NCI-H2171 (cell line): ENCODE results near the gene CDKN2B-AS1.

Experiments used
- DNase-seq: peaks from one replicate; lab custom pipeline; 2025; lab: John Stamatoyannopoulos, UW

CDKN2B-AS1 gene

DNA sequence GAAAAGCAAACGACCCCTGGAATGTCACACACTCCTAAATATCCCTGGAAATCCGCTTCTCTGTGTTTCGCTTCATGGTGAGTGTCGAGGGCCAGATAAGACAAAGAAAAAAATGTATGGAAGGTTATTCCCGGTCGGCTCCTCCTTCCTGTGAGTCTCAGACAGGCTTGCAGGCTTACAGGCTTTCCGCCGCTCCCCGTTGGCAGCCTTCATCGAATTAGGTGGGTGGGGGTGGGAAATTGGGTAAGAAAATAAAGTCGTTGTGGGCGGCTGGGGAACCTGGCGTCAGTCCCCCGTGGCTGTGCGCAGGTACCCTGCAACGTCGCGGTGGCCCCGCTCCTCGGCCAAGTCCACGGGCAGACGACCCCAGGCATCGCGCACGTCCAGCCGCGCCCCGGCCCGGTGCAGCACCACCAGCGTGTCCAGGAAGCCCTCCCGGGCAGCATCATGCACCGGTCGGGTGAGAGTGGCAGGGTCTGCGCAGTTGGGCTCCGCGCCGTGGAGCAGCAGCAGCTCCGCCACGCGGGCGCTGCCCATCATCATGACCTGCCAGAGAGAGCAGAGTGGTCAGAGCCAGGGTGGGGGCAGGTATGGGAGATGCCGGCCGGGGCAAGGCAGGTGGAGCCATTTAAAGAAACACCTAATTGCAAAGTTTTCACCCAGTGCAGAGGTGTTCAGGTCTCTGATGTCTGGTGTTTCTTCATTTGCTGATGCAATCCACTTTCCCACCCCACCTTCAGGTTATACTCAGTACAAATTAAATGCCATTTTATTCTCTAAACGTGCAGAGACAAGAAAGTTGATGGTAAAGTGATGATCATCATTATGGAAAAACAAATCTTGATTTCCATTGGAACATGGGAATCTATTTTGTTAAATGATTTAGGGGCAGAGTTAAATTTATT, 11.4 kb downstream of the CDKN2B-AS1 start:
- DNase-seq: no peak

DNA sequence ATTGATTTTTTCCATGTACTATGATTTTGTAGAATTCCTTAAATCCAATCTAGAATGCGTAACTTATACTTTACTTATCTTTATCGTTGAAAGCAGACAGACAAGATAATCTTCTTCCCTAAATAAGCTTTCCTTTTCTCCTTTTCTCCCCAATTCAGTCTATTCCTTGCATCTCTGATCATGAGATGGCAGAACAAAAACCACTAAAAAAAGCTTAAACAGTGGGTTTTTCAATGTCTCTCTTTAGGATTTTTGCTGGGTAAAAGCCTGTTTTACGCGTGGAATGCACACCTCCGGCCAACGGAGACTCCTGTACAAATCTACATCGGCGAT, 13.8 kb downstream of the CDKN2B-AS1 start:
- DNase-seq: no peak

DNA sequence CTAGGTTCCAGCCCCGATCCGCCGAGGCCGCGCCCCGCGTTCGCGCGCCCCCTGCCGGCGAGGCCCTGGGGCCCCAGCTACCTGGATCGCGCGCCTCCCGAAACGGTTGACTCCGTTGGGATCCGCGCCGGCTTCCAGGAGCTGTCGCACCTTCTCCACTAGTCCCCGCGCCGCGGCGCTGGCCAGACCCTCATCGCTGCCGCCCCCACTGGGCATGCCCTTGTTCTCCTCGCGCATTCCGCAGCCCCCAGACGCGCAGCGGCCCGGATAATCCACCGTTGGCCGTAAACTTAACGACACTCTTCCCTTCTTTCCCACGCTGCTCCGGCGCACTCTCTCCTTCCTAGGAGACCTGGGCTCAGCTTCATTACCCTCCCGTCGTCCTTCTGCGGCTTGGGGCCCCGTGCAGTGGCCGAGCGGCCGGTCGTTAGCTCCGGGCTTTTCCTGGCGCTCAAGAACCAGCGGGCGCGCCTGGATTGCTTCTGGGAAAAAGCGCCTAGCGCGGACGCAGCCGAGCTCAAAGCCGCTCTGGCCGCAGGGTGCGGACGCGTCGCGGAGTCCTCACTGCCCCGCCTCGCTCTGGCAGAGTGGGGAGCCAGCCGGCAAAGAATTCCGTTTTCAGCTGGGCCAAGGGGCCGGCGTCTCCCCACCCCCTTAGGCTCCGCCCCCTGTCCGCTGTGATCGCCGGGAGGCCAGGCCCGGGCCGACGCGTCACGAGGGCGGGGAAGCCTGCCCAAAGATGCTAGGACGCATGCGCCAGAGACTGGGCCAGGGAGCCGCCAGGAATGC, 14.3 kb downstream of the CDKN2B-AS1 start, which contains the start of gene CDKN2B:
Gene CDKN2B (minus strand): TSS at position 589 of the 789 bp plus-strand sequence. CDS start 352 bp downstream, at position 237.
- peak; percentile 68 for DNase-seq

DNA sequence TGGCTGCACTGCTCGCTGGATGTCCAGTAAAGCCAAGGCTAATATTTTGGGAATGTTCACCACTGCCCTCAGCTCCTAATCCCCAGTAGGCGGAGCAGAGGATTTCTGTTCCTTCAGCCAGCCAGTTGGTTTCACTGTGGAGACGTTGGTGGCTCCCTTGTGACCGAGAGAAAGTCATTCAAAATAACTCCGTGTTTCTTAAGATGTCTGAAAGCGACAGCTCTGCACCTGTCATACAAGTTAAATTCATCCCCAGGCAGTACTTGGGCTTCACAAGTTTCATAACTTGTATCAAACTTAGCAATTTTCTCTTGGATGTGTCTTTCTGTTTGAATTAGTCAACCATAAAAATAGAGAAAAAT, 14.9 kb downstream of the CDKN2B-AS1 start:
- DNase-seq: no peak

DNA sequence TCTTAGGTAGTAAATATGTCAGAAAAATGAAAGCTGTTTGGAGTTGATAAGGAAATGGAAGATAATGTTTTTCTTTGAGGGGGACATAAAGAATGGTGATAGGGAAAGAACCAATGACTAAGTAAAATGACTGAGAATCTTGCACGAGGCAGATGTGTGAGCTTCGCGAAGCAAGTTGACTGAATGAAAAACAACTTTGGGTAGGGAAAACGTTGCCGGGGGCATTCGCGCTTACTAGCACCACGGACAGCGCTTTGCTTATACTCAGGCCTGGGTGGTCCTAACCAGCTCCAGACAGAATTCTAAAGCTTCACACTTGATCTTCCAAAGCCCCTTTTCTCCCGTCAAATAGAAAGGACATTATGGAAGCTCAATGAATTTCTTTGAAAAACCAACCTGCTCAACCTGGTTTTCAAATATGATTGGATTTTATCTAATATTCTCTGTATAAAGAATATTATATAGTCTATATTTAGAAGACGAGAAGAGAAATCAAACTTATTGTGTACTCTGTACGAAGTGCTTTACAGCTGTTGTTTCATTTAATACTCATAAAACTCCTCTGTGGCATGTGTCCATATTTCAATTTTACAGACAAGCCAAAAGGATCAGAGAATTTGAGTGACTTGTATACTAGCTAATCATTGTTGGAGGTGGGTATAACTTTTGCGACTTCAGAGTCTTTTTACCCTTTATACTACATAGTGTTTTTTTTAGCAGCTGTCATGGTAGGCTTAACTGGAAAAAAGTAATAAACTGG, 16.5 kb downstream of the CDKN2B-AS1 start:
- DNase-seq: no peak

DNA sequence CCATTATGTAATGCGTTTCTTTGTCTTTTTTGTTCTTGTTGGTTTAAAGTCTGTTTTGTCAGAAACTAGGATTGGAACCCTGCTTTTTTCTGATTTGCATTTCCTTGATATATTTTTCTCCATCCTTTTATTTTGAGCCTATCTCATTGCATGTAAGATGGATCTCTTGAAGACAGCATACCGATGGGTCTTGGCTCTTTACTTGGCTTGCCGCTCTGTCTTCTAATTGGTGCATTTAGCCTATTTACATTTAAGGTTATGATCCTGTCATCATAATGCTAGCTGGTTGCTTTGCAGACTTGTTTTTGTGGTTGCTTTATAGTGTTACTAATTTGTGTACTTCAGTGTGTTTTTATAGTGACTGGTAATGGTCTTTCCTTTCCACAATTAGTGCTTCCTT, 27.8 kb downstream of the CDKN2B-AS1 start:
- no peak for DNase-seq

DNA sequence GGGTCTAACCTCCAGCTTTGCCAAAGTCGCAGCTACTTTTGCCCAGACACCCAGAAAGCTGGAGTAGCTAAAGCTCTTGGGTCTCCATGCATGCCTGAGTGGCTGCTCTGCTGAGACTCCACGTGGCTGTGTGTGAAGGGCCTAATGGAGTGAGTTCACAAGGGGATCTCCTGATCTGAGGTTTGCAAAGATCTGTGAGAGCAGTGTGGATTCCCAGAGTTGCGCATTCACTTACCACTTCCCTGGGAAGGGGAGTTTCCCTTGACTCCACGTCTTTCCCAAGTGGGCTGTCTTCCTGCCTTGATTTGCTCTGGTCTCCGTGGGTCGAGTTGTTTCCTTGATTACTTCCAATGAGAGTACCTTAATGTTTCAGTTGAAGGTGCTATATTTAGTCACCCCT, 32.1 kb downstream of the CDKN2B-AS1 start:
- no peak for DNase-seq

DNA sequence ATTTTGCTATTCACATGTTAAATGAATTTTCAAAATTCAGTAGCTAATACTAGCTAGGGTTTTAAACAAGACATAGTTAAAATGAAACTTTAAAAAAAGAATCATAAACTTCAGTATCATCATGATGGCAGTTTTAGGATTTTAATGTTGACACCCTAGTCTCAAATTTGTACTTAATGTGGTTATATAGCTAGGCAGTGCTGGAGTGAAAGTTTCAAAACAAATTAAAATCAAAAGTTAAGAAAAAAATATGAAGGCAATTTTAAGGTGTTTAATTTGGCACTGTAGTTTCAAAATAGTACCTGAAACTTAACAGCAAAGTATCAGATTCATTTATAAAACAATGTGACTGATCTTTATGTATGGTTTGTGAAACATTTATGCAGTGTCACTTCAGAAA, 33.8 kb downstream of the CDKN2B-AS1 start:
- no peak for DNase-seq

DNA sequence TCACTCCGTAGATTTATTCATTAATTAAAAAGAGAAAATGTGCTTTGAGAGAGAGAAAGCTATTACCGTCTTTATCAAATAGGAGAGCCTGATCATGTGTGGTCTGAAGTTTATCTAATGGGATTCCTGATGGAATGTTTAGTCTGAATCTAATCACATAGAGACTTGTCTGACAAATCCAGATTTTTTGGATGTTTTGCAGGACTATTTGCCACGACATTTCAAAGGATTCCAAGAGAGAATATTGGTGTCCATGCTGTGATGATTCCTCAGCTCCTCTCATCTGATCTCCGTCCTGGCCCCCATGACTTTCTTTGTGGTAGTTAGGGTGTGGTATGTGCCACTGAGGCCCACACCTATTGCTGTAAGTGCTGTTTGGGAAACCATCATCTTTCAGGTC, 34.6 kb downstream of the CDKN2B-AS1 start:
- no peak for DNase-seq

DNA sequence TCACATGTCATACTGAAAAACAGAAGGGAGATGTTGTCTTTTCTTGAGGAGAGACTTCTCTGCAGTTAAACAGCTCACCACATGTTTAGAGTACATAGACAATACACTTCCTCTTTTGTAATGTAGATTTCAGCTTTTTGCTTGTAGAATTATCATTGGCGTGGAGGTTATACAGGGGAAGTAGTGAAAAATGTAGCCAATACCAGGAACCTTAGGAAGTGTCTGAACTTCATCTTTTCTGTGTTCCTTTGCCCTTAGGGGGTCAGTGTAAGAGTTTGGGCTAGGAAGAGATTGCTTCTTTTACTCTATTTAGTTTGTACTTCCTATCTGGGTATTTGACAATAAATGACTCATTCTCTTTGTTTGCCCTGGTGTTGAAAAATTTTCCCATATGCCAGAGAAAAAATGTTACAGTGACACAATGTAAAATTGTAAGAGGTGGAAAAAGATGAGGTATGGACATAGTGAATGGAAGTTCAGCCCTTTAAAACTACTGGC, 35.6 kb downstream of the CDKN2B-AS1 start:
- no peak for DNase-seq

DNA sequence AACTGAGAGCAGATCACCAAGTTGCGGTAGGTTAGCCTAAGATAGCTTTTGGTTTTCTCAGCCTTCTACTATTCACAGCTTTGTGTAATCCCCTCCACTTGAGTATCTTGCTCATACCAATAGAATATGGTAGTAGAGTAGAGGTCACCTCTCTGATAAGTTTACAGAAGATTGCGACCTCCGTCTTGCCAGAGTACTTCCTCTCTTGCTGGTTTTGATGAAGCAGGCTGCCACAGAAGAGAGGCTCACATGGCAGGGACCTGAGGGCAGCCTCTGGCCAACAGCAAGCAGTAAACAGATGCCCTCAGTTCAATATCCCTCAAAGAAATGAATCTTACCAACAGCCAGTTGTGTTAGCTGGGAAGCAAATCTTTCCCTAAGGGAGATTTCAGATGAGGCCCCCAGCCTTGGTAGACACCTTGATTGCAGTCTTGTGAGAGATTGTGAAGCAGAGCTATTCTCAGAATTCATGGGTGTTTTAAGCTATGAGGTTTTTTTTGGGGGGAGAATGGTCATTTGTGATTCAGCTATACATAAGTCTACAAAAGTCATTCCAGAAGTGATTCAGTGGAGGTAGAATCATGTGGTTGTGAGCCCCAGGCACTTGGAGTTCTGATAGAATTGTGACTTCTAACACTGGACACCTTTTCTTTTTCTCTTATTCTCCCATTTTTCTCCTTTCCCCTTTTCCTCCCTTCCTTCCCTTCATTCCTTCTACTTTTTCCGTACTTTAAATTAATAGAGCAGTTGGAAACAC, 37.2 kb downstream of the CDKN2B-AS1 start:
- DNase-seq: no peak

DNA sequence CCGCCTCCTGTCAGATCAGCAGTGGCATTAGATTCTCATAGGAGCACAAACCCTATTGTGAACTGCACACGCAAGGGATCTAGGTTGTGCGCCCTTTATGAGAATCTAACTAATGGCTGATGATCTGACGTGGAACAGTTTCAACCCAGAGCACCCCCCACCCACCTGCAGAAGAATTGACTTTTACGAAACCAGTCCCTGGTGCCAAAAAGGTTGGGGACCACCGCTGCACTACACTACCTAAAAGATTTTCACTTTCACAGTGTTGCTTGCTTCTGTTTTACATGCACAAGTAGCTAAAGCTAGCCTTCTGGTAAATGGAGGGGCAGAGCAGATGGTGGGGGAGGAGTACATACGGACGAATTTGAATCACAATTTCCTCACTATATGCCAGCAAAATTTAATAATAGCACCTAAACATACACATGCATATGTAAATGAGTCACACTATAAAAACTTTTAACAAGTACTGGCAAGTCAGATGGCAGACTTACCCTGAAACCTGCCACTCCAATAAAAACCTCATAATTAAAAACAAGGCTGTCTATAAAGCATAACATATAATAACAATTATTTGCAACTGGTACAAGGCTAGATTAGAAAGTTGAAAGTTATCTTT, 38.5 kb downstream of the CDKN2B-AS1 start:
- no peak for DNase-seq

DNA sequence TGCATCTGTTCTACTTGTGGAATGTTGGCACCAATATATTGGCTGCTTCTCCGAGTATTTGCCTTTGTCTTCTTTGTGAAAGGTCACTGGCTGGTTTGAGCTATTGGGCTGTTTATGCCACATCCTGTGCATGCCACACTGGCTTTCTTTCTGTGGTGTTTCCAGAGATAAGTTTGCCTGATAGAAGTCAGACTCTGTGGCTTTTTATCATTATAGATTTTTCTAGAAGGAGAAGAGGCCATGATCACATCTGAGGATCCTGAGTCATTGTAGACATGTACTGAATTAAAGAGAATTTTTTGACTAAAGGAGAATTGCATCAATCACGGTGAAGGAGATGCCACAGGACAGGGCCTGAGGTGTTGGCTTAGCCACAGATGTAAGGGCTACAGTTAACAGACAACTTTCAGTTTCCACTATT, 41.0 kb downstream of the CDKN2B-AS1 start:
- no peak for DNase-seq

DNA sequence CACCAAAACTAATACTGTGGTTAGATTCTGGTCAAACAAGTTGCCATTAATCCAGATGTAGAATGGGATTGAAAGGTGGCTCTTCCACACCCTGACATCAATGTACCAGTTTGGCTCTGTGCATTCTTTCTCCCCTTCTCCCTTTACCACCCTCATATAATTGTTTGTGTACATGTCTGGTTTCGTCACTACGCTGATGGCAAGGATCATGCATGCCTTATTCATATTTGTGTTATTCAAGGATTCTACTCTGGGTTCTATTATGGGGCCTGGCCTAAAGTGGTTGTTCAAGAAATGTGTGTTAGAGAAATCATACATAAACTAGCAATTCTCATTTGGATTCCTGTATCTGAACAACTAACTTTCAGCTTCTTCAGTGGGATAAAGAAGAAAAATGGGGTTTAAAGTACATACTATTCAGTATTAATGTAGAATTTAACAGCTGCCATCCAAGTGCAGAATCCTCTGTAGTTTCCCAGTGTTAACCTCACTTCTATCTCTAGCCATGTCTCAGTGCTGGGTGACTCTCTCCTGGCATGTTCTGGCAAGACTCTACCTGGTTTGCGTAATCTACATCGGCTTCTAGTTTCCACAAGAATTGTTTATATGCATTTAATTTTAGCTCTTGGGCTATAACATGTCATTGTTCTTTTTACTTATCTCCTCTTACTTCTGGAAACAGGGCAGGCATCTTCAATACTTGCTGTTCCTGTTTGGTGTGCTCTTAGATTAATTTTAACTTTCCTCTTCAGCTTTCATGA, 42.5 kb downstream of the CDKN2B-AS1 start:
- no peak for DNase-seq

DNA sequence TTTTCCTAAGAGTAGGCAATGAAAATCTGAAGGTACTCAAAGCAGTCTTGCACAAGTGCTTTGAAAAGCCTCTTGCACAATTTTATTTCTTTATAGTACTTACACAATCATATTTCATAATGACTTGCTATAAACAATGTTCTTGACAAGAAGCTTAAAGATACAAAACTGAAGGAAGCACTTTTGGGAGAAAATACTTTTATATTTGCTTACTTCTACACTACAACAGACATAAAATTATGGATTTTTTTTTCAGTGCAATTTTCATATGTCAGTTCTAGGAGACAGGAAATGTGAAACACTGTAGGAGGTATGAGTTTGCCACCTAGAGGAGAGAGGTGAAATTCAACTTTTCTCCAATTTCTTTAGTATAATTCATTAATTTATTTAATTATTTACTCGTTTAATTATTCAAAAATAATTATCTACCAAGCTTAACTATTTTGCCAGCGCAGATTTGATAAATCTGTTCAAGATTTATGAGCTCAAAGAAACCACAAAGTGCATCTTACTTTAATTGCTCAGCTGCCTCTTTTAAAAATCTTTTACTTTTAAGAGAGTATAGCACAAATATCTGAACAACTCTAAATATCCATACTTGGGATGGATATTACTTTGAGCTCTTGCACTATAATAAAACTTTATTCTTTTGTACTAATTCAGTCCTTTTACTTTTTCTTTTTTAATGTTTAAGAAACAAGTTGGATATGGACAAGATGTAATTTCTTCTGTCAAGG, 43.5 kb downstream of the CDKN2B-AS1 start:
- DNase-seq: no peak

DNA sequence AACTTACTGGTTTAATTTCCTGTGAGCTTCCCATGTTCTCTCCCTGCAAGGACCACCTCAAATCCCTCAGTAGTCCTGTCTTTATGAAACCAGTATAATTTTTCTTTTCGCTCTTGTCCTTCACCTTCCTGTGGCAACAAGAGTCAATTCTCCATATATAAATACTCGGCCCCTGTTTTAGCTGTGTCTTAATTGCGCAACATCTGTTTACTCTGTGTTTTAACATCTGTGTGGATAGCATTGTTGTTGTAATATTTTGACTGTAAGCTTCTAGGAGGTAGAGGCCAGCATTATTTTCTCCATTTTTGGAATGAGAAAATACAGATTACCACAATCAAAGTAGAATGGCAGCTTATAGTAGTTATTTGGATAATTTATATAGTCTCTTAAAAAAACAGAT, 44.7 kb downstream of the CDKN2B-AS1 start:
- DNase-seq: no peak

DNA sequence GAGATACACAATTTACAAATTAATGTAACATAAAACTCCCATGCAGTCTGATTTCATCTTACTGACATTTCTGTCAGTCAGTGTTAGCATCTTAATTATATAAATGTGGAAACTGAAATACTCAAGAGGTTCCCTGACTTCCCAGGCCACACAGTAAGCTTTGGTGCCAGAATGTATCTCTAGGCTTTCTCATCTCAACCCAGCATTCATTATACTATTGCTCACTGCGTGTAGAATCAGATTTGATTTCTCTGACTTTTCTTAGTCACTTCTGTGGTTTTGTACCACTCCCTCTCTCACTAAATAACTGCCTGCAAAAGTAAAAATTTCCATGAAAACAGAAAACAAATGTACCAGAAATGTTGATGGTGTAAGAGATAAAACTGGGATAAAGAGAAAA, 46.2 kb downstream of the CDKN2B-AS1 start:
- DNase-seq: no peak

DNA sequence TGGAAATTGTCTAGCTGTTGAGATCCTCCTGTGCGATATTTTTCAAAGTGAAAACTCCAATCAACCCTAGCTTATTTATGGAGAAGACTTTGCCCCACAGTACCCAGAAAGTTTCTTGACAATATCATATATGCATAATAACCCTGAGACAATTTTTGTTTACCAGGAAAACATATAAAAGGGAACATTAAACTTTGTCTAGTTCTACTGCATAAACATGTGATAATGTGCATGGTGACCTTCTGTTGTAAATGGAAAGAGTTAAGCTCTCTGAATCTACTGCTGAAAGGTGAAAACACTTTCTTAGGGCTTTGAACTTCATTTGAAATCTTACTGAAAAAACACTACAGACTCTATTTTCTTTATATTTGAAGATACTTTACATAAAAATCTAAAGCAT, 46.8 kb downstream of the CDKN2B-AS1 start:
- no peak for DNase-seq

DNA sequence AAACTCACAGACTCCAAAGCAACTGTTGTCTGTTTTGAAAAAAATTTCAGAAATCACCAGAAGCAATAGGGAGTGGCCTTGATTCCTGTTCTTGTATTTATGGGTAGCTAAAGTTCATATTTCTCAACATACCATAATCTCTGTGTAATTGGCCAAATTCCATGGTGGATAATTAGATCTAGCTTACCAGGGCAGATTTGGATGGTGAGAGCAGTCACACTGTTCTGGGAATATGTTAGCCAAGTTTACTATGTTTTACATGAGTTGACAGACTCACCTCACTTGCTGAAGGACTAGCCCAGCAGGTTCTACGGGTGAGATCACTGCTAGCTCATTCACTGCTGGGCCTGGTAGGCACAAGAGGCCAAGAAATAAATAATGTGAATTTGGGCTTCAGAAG, 47.2 kb downstream of the CDKN2B-AS1 start:
- no peak for DNase-seq

DNA sequence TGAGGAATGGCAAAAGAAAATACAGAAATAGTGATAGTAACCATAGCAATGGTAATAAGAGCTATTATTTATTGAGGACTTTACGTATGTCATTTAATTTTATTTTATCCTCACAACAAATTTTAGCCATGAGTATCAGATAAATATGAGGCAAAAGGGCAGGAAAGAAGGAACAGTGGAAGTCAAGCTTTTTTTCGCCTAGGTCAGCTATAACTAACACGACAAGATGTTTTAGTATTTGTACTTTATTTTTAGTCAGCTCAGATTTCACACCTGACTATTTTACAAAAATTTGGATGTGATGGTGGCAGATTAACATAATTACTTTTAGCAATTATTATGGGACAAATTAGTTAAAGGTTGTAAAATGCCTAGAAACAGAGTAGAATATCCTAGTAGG, 49.3 kb downstream of the CDKN2B-AS1 start:
- DNase-seq: no peak
